ENCODE data around the gene SHC4. TPM values are rescaled to one million over a fixed set of nuclear protein-coding genes. Genes with fewer than 3 reads are reported as not detected.
A peak's percentile ranks its signal among the peaks of the same experiment; 100 is the strongest.

Gene SHC4
- total RNA-seq, 1 donor = 0.72 TPM

GRCh38 chr15:48877630-48878595, 85.8 kb downstream of the SHC4 start, which contains the start of gene EID1:
TSS of gene EID1 (plus strand) at chr15:48878134. CDS start at chr15:48878177, 43 bp downstream.
- Histone ChIP-seq H3K4me2 (ENCODE audit: insufficient read depth, low read length) (peak within 1 kb of the TSS; percentile 89), H3K4me1 (ENCODE audit: insufficient read depth, low read length) (peaks cover 15% of the 10 kb centered on the region), H3K27ac (ENCODE audit: low read depth, low read length) (peak within 1 kb of the TSS; percentile 84), H2AFZ (ENCODE audit: low read length) (peak within 1 kb of the TSS; percentile 96), H3K4me3 (ENCODE audit: insufficient read depth, low read length) (peak within 1 kb of the TSS; percentile 81), H3K9me3 (ENCODE audit: low read depth, low read length) (no peaks in the 10 kb centered on the region), H4K20me1 (ENCODE audit: insufficient read depth, low read length) (peaks cover 22% of the 10 kb centered on the region), H3K27me3 (ENCODE audit: insufficient read depth, low read length) (no peaks in the 10 kb centered on the region), H3K36me3 (ENCODE audit: insufficient read depth, low read length) (no peaks in the 10 kb centered on the region), H3K79me2 (ENCODE audit: insufficient read depth, low read length) (peaks cover 24% of the 10 kb centered on the region)
- peak; percentile 94 for DNase-seq (ENCODE audit: insufficient read length, low spot score, missing footprints)
- TF ChIP-seq CTCF (IDR thresholded peaks at IDR 0.05; ENCODE audit: extremely low read depth, low read depth, low read length) = no peak

- H3K27ac ChIP-seq (ENCODE audit: low read depth, low read length) = no peak overlapping the region
- no peak overlapping the region for H2AFZ ChIP-seq (ENCODE audit: low read length)
- no peak for TF ChIP-seq CTCF (IDR thresholded peaks at IDR 0.05; ENCODE audit: extremely low read depth, low read depth, low read length)
- no peak overlapping the region for H3K4me3 ChIP-seq (ENCODE audit: insufficient read depth, low read length)
- H4K20me1 ChIP-seq (ENCODE audit: insufficient read depth, low read length) = peaks cover 22% of the 10 kb centered on the region
- peaks cover 24% of the 10 kb centered on the region for H3K79me2 ChIP-seq (ENCODE audit: insufficient read depth, low read length)
- H3K9me3 ChIP-seq (ENCODE audit: low read depth, low read length) = no peaks in the 10 kb centered on the region
- no peaks in the 10 kb centered on the region for H3K36me3 ChIP-seq (ENCODE audit: insufficient read depth, low read length)
- H3K4me2 ChIP-seq (ENCODE audit: insufficient read depth, low read length) = no peak overlapping the region
- H3K27me3 ChIP-seq (ENCODE audit: insufficient read depth, low read length) = no peaks in the 10 kb centered on the region
- peaks cover 15% of the 10 kb centered on the region for H3K4me1 ChIP-seq (ENCODE audit: insufficient read depth, low read length)
- DNase-seq (ENCODE audit: insufficient read length, low spot score, missing footprints) = no peak
Measured at GRCh38 chr15:48876057-48876456, 87.7 kb downstream of the SHC4 start.

- Histone ChIP-seq H3K36me3 (ENCODE audit: insufficient read depth, low read length) (no peaks in the 10 kb centered on the region), H3K27me3 (ENCODE audit: insufficient read depth, low read length) (no peaks in the 10 kb centered on the region), H4K20me1 (ENCODE audit: insufficient read depth, low read length) (peaks cover 20% of the 10 kb centered on the region), H3K4me2 (ENCODE audit: insufficient read depth, low read length) (no peak overlapping the region), H3K27ac (ENCODE audit: low read depth, low read length) (no peak overlapping the region), H3K4me1 (ENCODE audit: insufficient read depth, low read length) (peaks cover 15% of the 10 kb centered on the region), H3K9me3 (ENCODE audit: low read depth, low read length) (no peaks in the 10 kb centered on the region), H3K4me3 (ENCODE audit: insufficient read depth, low read length) (no peak overlapping the region), H3K79me2 (ENCODE audit: insufficient read depth, low read length) (peaks cover 24% of the 10 kb centered on the region), H2AFZ (ENCODE audit: low read length) (no peak overlapping the region)
- DNase-seq (ENCODE audit: insufficient read length, low spot score, missing footprints) = no peak
- TF ChIP-seq CTCF (IDR thresholded peaks at IDR 0.05; ENCODE audit: extremely low read depth, low read depth, low read length) = no peak
Measured at GRCh38 chr15:48875241-48875960, 88.3 kb downstream of the SHC4 start.

GRCh38 chr15:48872632-48873031, 91.1 kb downstream of the SHC4 start:
- Histone ChIP-seq H3K36me3 (ENCODE audit: insufficient read depth, low read length) (no peaks in the 10 kb centered on the region), H3K4me1 (ENCODE audit: insufficient read depth, low read length) (peaks cover 12% of the 10 kb centered on the region), H2AFZ (ENCODE audit: low read length) (no peak overlapping the region), H3K79me2 (ENCODE audit: insufficient read depth, low read length) (no peaks in the 10 kb centered on the region), H3K4me2 (ENCODE audit: insufficient read depth, low read length) (no peak overlapping the region), H3K27me3 (ENCODE audit: insufficient read depth, low read length) (no peaks in the 10 kb centered on the region), H4K20me1 (ENCODE audit: insufficient read depth, low read length) (no peaks in the 10 kb centered on the region), H3K27ac (ENCODE audit: low read depth, low read length) (no peak overlapping the region), H3K4me3 (ENCODE audit: insufficient read depth, low read length) (no peak overlapping the region), H3K9me3 (ENCODE audit: low read depth, low read length) (no peaks in the 10 kb centered on the region)
- no peak for DNase-seq (ENCODE audit: insufficient read length, low spot score, missing footprints)
- no peak for TF ChIP-seq CTCF (IDR thresholded peaks at IDR 0.05; ENCODE audit: extremely low read depth, low read depth, low read length)

Measured in osteoblast (primary cell).